GM12874 (cell line): Measurements from ENCODE around the gene GPR26.

Experiments
- CTCF ChIP-seq: IDR thresholded peaks from 2 replicates; pipeline ENCODE4 v1.5.1; 2011; ENCODE audit warnings: low read depth, mild to moderate bottlenecking, control low read depth, low read length, moderate library complexity; ENCODE audit not compliant: insufficient read depth

GPR26 gene

GRCh38 chr10:123742751-123743440 lies 76.7 kb downstream of the GPR26 start:
- no peak for TF ChIP-seq CTCF

- no peak for TF ChIP-seq CTCF
Observed at GRCh38 chr10:123743441-123744223, 77.5 kb downstream of the GPR26 start.

- TF ChIP-seq CTCF: no peak
Observed at GRCh38 chr10:123744224-123744536, 78.0 kb downstream of the GPR26 start.
